Activated T-cell treated with anti-CD3 and anti-CD28 coated beads, Interleukin-2, amount 50 U/mL, for 24 hours (primary cell): ENCODE results near the gene PGLYRP4.
"Not testable (repeated sequence)": the region's sequence is repeated elsewhere in the genome, so short reads cannot be mapped to it uniquely, and the experiment has no call there.

Experiments
- DNase-seq: peaks from one replicate; pipeline ENCODE4 v3.0.0-alpha.2; 2020
- H3K27ac Mint-ChIP-seq: 2 replicates; pipeline ENCODE4 v1.8.0; 2020; ENCODE audit warnings: mild to moderate bottlenecking, mixed read lengths
- H3K27me3 Mint-ChIP-seq: 2 replicates; pipeline ENCODE4 v1.8.0; 2020; ENCODE audit warnings: mixed read lengths
- H3K36me3 Mint-ChIP-seq: 2 replicates; pipeline ENCODE4 v1.8.0; 2020; ENCODE audit warnings: low read depth, mixed read lengths
- H3K4me1 Mint-ChIP-seq: 2 replicates; pipeline ENCODE4 v1.8.0; 2020; ENCODE audit warnings: low read depth, mixed read lengths
- H3K4me3 Mint-ChIP-seq: 2 replicates; pipeline ENCODE4 v1.8.0; 2020; ENCODE audit warnings: mild to moderate bottlenecking, moderate library complexity, mixed read lengths
- H3K9me3 Mint-ChIP-seq: 2 replicates; pipeline ENCODE4 v1.8.0; 2020; ENCODE audit warnings: mixed read lengths

The PGLYRP4 gene

GRCh38 chr1:153343040-153343681 lies 5.5 kb downstream of the PGLYRP4 start:
- H3K36me3 Mint-ChIP-seq = no peaks in the 10 kb centered on the region
- H3K4me3 Mint-ChIP-seq = no peak overlapping the region
- no peak overlapping the region for H3K27ac Mint-ChIP-seq
- H3K4me1 Mint-ChIP-seq = peaks cover 47% of the 10 kb centered on the region
- no peaks in the 10 kb centered on the region for H3K9me3 Mint-ChIP-seq
- no peak for DNase-seq
- H3K27me3 Mint-ChIP-seq = peaks cover 24% of the 10 kb centered on the region

GRCh38 chr1:153342178-153342577 lies 6.5 kb downstream of the PGLYRP4 start:
- no peak overlapping the region for H3K27ac Mint-ChIP-seq

GRCh38 chr1:153341431-153341934 lies 7.2 kb downstream of the PGLYRP4 start:
- Mint-ChIP-seq H3K27ac (no peak overlapping the region), H3K9me3 (no peaks in the 10 kb centered on the region), H3K36me3 (no peaks in the 10 kb centered on the region), H3K27me3 (peaks cover 11% of the 10 kb centered on the region), H3K4me3 (no peak overlapping the region), H3K4me1 (peaks cover 44% of the 10 kb centered on the region)
- DNase-seq = no peak

More at GRCh38 chr1:153342178-153342577, 6.5 kb downstream of the PGLYRP4 start:
- DNase-seq = no peak
- no peak overlapping the region for H3K4me3 Mint-ChIP-seq
- no peaks in the 10 kb centered on the region for H3K36me3 Mint-ChIP-seq
- H3K9me3 Mint-ChIP-seq = no peaks in the 10 kb centered on the region
- peaks cover 47% of the 10 kb centered on the region for H3K4me1 Mint-ChIP-seq
- peaks cover 15% of the 10 kb centered on the region for H3K27me3 Mint-ChIP-seq

GRCh38 chr1:153340356-153340755 lies 8.3 kb downstream of the PGLYRP4 start:
- peaks cover 33% of the 10 kb centered on the region for H3K4me1 Mint-ChIP-seq
- H3K9me3 Mint-ChIP-seq = no peaks in the 10 kb centered on the region
- H3K27me3 Mint-ChIP-seq = peaks cover 10% of the 10 kb centered on the region

GRCh38 chr1:153339802-153340201 lies 8.8 kb downstream of the PGLYRP4 start:
- no peak for DNase-seq
- Mint-ChIP-seq H3K9me3 (no peaks in the 10 kb centered on the region), H3K4me3 (no peak overlapping the region), H3K27ac (no peak overlapping the region), H3K27me3 (peaks cover 10% of the 10 kb centered on the region), H3K36me3 (no peaks in the 10 kb centered on the region), H3K4me1 (peaks cover 29% of the 10 kb centered on the region)

More at GRCh38 chr1:153340356-153340755, 8.3 kb downstream of the PGLYRP4 start:
- DNase-seq = no peak
- H3K27ac Mint-ChIP-seq = no peak overlapping the region
- H3K4me3 Mint-ChIP-seq = no peak overlapping the region
- no peaks in the 10 kb centered on the region for H3K36me3 Mint-ChIP-seq

GRCh38 chr1:153337980-153338853 lies 10.4 kb downstream of the PGLYRP4 start:
- H3K36me3 Mint-ChIP-seq = no peaks in the 10 kb centered on the region
- H3K27me3 Mint-ChIP-seq = peaks cover 10% of the 10 kb centered on the region
- DNase-seq = no peak
- H3K4me3 Mint-ChIP-seq = no peak overlapping the region
- H3K9me3 Mint-ChIP-seq = no peaks in the 10 kb centered on the region
- peaks cover 16% of the 10 kb centered on the region for H3K4me1 Mint-ChIP-seq
- no peak overlapping the region for H3K27ac Mint-ChIP-seq

GRCh38 chr1:153336650-153337049 lies 12.0 kb downstream of the PGLYRP4 start:
- Mint-ChIP-seq H3K27ac (no peak overlapping the region), H3K27me3 (peaks cover 2% of the 10 kb centered on the region), H3K4me3 (no peak overlapping the region)

GRCh38 chr1:153333902-153334301 lies 14.7 kb downstream of the PGLYRP4 start:
- no peaks in the 10 kb centered on the region for H3K4me1 Mint-ChIP-seq
- DNase-seq = no peak
- peaks cover 28% of the 10 kb centered on the region for H3K9me3 Mint-ChIP-seq
- H3K27ac Mint-ChIP-seq = no peak overlapping the region
- no peaks in the 10 kb centered on the region for H3K36me3 Mint-ChIP-seq
- H3K4me3 Mint-ChIP-seq = no peak overlapping the region
- no peaks in the 10 kb centered on the region for H3K27me3 Mint-ChIP-seq

More at GRCh38 chr1:153336650-153337049, 12.0 kb downstream of the PGLYRP4 start:
- H3K4me1 Mint-ChIP-seq = peaks cover 13% of the 10 kb centered on the region
- no peaks in the 10 kb centered on the region for H3K36me3 Mint-ChIP-seq
- H3K9me3 Mint-ChIP-seq = peaks cover 8% of the 10 kb centered on the region
- DNase-seq = no peak

GRCh38 chr1:153324912-153325311 lies 23.7 kb downstream of the PGLYRP4 start:
- no peak overlapping the region for H3K4me3 Mint-ChIP-seq
- no peak overlapping the region for H3K27ac Mint-ChIP-seq
- H3K36me3 Mint-ChIP-seq = no peaks in the 10 kb centered on the region
- no peaks in the 10 kb centered on the region for H3K4me1 Mint-ChIP-seq
- DNase-seq = no peak
- peaks cover 12% of the 10 kb centered on the region for H3K27me3 Mint-ChIP-seq
- H3K9me3 Mint-ChIP-seq = peaks cover 34% of the 10 kb centered on the region

GRCh38 chr1:153322568-153322967 lies 26.1 kb downstream of the PGLYRP4 start:
- no peak for DNase-seq
- Mint-ChIP-seq H3K9me3 (peaks cover 19% of the 10 kb centered on the region), H3K36me3 (no peaks in the 10 kb centered on the region), H3K27ac (no peak overlapping the region), H3K27me3 (peaks cover 25% of the 10 kb centered on the region), H3K4me3 (no peak overlapping the region), H3K4me1 (no peaks in the 10 kb centered on the region)

- not testable (repeated sequence) for H3K27ac Mint-ChIP-seq, H3K4me1 Mint-ChIP-seq, H3K4me3 Mint-ChIP-seq, H3K36me3 Mint-ChIP-seq, DNase-seq
- Mint-ChIP-seq H3K9me3 (peaks cover 20% of the 10 kb centered on the region), H3K27me3 (peaks cover 22% of the 10 kb centered on the region)
Measured at GRCh38 chr1:153318145-153318544, 30.5 kb downstream of the PGLYRP4 start.

- not testable (repeated sequence) for H3K4me3 Mint-ChIP-seq, H3K9me3 Mint-ChIP-seq, DNase-seq, H3K4me1 Mint-ChIP-seq, H3K27ac Mint-ChIP-seq, H3K36me3 Mint-ChIP-seq
- H3K27me3 Mint-ChIP-seq = peaks cover 22% of the 10 kb centered on the region
Measured at GRCh38 chr1:153316013-153316412, 32.6 kb downstream of the PGLYRP4 start.

GRCh38 chr1:153314388-153314787 lies 34.3 kb downstream of the PGLYRP4 start:
- not testable (repeated sequence) for H3K4me3 Mint-ChIP-seq, H3K4me1 Mint-ChIP-seq, H3K27me3 Mint-ChIP-seq, H3K27ac Mint-ChIP-seq, H3K36me3 Mint-ChIP-seq, DNase-seq, H3K9me3 Mint-ChIP-seq

- Mint-ChIP-seq H3K27ac (no peak overlapping the region), H3K9me3 (peaks cover 1% of the 10 kb centered on the region), H3K36me3 (no peaks in the 10 kb centered on the region), H3K4me1 (no peaks in the 10 kb centered on the region), H3K4me3 (no peak overlapping the region), H3K27me3 (no peaks in the 10 kb centered on the region)
- DNase-seq = no peak
Measured at GRCh38 chr1:153313288-153313687, 35.4 kb downstream of the PGLYRP4 start.
